OCI-LY7 (cell line): ENCODE measurements around the gene SYNCRIP. TPM values are rescaled to one million over a fixed set of nuclear protein-coding genes. Genes with fewer than 3 reads are reported as not detected.
A peak's percentile ranks its signal among the peaks of the same experiment; 100 is the strongest.

ENCODE experiments used
- BruUV-seq: library from RNA; stranded (reverse); fragments of 400-500 nt; replicated peaks from 2 replicates; lab custom pipeline; 2021; lab: Mats Ljungman, UMichigan
- CTCF ChIA-PET: fragments of 300-600 bp; sonication (Branson Sonifier 250); formaldehyde crosslinking; loops from one replicate; lab custom pipeline; 2022; ENCODE audit warnings: antibody characterized with exemption; ENCODE audit not compliant: unreplicated experiment; lab: Charles Lee
- POLR2A ChIA-PET: fragments of 300-600 bp; sonication (Branson Sonifier 250); formaldehyde crosslinking; loops from one replicate; lab custom pipeline; 2022; ENCODE audit warnings: antibody characterized with exemption; lab: Charles Lee
- DNase-seq: peaks from one replicate; pipeline ENCODE4 v3.0.0-alpha.2; 2015; ENCODE audit warnings: low spot score
- H2AFZ ChIP-seq: fragments of 200-600 bp; sonication (generic), shearing (Covaris generic); 2 replicates; pipeline ENCODE4 v1.6.1; 2014; ENCODE audit warnings: mild to moderate bottlenecking, antibody characterized with exemption, low read length, moderate library complexity
- H3K27ac ChIP-seq: fragments of 200-600 bp; sonication (generic); 2 replicates; pipeline ENCODE4 v1.5.1; 2014; ENCODE audit warnings: mixed run types, low read depth, mild to moderate bottlenecking, moderate library complexity, low read length, inconsistent platforms; ENCODE audit not compliant: poor library complexity, severe bottlenecking
- H3K36me3 ChIP-seq: fragments of 200-600 bp; sonication (generic); 2 replicates; pipeline ENCODE4 v1.6.1; 2014; ENCODE audit warnings: mild to moderate bottlenecking, antibody characterized with exemption, low read length, moderate library complexity, mixed read lengths; ENCODE audit not compliant: insufficient read depth
- H3K4me1 ChIP-seq: fragments of 200-600 bp; sonication (generic); 2 replicates; pipeline ENCODE4 v1.5.1; 2014; ENCODE audit warnings: mild to moderate bottlenecking, low read length; ENCODE audit not compliant: insufficient read depth, poor library complexity, severe bottlenecking
- H3K4me2 ChIP-seq: fragments of 200-600 bp; sonication (generic); 2 replicates; pipeline ENCODE4 v1.6.1; 2014; ENCODE audit warnings: mild to moderate bottlenecking, low read length
- H3K4me3 ChIP-seq: fragments of 200-600 bp; sonication (generic); 2 replicates; pipeline ENCODE4 v1.5.1; 2014; ENCODE audit warnings: mild to moderate bottlenecking, low read depth, low read length; ENCODE audit not compliant: poor library complexity, severe bottlenecking
- H3K79me2 ChIP-seq: fragments of 200-600 bp; sonication (generic); 2 replicates; pipeline ENCODE4 v1.6.1; 2016; ENCODE audit warnings: low read depth, mild to moderate bottlenecking, low read length, moderate library complexity, mixed read lengths; ENCODE audit not compliant: insufficient read depth
- H3K9me2 ChIP-seq: fragments of 200-600 bp; sonication (generic); 2 replicates; pipeline ENCODE4 v1.6.1; 2016; ENCODE audit warnings: mild to moderate bottlenecking, low read length, mixed read lengths; ENCODE audit not compliant: insufficient read depth
- H3K9me3 ChIP-seq: fragments of 200-600 bp; sonication (generic); 2 replicates; pipeline ENCODE4 v1.6.1; 2014; ENCODE audit warnings: mild to moderate bottlenecking, mixed run types, low read length, mixed read lengths
- H4K20me1 ChIP-seq: fragments of 200-600 bp; sonication (generic); 2 replicates; pipeline ENCODE4 v1.6.1; 2014; ENCODE audit warnings: mild to moderate bottlenecking, antibody characterized with exemption, low read length, moderate library complexity, mixed read lengths; ENCODE audit not compliant: insufficient read depth
- CTCF ChIP-seq: fragments of 200-600 bp; sonication (generic); conservative IDR thresholded peaks from 2 replicates; pipeline ENCODE4 v1.5.1; 2014; ENCODE audit warnings: mild to moderate bottlenecking, antibody characterized with exemption, low read length, moderate library complexity, mixed read lengths
- EZH2phosphoT487 ChIP-seq: fragments of 200-600 bp; sonication (generic); IDR thresholded peaks from 2 replicates; pipeline ENCODE4 v1.6.1; 2018; ENCODE audit warnings: low read depth, borderline replicate concordance, mild to moderate bottlenecking, mixed run types, antibody characterized with exemption, low read length, moderate library complexity, mixed read lengths
- intact Hi-C: fragments of 100-400 bp; cut with micrococcal nuclease; formaldehyde crosslinking; loops from one replicate; pipeline ENCODE4 v1.10.0; 2022; ENCODE audit not compliant: unreplicated experiment
- total RNA-seq, 2 experiments: library from RNA; depleted of rRNA in 1 of 2; stranded (reverse); fragments of >200 nt in 1 of 2; shearing (Covaris generic) in 1 of 2; gene quantifications; 2 replicates each; pipeline ENCODE4 v1.2.3, GENCODE V29; 2014 to 2022

Gene SYNCRIP
- total RNA-seq, 2 experiments from 2014 or later, result 73.5 to 188 TPM

- DNase-seq, result peak; percentile 28
- Histone ChIP-seq H2AFZ (peak overlapping the region; percentile 63), H3K9me2 (no peaks in the 10 kb centered on the region), H3K27ac (peak overlapping the region; percentile 96), H3K4me3 (peak overlapping the region; percentile 97), H3K4me2 (peak overlapping the region; percentile 85), H3K36me3 (peaks cover 46% of the 10 kb centered on the region), H3K9me3 (peaks cover 5% of the 10 kb centered on the region; the same call in 1 of the 2 replicates), H4K20me1 (peaks cover 27% of the 10 kb centered on the region), H3K79me2 (peaks cover 71% of the 10 kb centered on the region), H3K4me1 (peaks cover 22% of the 10 kb centered on the region)
- CTCF ChIA-PET, result no interaction called here
- TSS peak; percentile 94 for BruUV-seq
- POLR2A ChIA-PET, result interaction anchor here (0.9 to 8.6 kb wide), 6 partner anchors 9 to 89 kb away, joined by 3 to 362 read pairs (median 15); partner anchors contain the start of genes SNX14 and SYNCRIP
- no peak for TF ChIP-seq CTCF
- TF ChIP-seq EZH2phosphoT487, result no peak
- intact Hi-C loops, result loop anchor here (10.0 kb wide), 1 partner anchor 325 kb away; no protein-coding TSS in a partner anchor
Measured at GRCh38 chr6:85679445-85680123, 36.9 kb upstream of the SYNCRIP start.

- BruUV-seq, result no TSS peak
Measured at GRCh38 chr6:85678602-85679444, 36.1 kb upstream of the SYNCRIP start.

More at GRCh38 chr6:85678602-85679444, 36.1 kb upstream of the SYNCRIP start:
- H3K27ac ChIP-seq, result peak overlapping the region; percentile 96
- ChIA-PET CTCF (no interaction called here), POLR2A (interaction anchor here (0.6 to 8.6 kb wide), 16 partner anchors 9 to 109 kb away, joined by 3 to 362 read pairs (median 4); partner anchors contain the start of genes SNX14 and SYNCRIP)
- peaks cover 5% of the 10 kb centered on the region; the same call in 1 of the 2 replicates for H3K9me3 ChIP-seq
- peaks cover 34% of the 10 kb centered on the region for H4K20me1 ChIP-seq
- DNase-seq, result peak; percentile 99
- no peaks in the 10 kb centered on the region for H3K9me2 ChIP-seq
- H3K4me3 ChIP-seq, result peak overlapping the region; percentile 97
- peaks cover 78% of the 10 kb centered on the region for H3K79me2 ChIP-seq
- peaks cover 27% of the 10 kb centered on the region for H3K4me1 ChIP-seq
- peak overlapping the region; percentile 85 for H3K4me2 ChIP-seq
- no peak for TF ChIP-seq EZH2phosphoT487
- 0 out of 2 replicates have a peak, but pooled peaks have one; percentile 27 for TF ChIP-seq CTCF
- peaks cover 53% of the 10 kb centered on the region for H3K36me3 ChIP-seq
- intact Hi-C loops, result loop anchor here (1.0 to 10.0 kb wide), 3 partner anchors 36 to 324 kb away; no protein-coding TSS in a partner anchor
- H2AFZ ChIP-seq, result peak overlapping the region; percentile 63; the same call in 1 of the 2 replicates
